ENCODE data around the gene KAZN.

DNA sequence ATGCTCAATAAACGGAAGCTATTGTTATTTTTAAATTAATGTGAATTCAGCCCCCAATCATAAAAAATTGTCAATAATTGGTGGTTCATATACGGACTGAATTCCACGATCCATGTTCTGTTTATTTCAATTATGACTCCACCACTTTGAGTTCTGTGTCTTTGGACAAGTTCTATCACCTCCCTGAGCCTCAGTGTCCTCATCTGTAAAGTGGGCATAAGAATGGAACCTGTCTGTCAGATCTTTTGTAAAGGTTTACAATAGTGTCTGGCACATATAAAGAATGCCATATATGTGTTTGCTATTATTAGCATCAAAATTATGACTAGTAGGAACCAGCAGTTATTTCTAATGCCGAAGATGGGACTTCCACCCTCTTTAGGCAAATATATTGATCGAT lies 183.3 kb downstream of the KAZN start:
- no peak for TF ChIP-seq CHD2 (IDR thresholded peaks at IDR 0.05; ENCODE audit: low read length, partially characterized antibody)
- TF ChIP-seq REST (IDR thresholded peaks at IDR 0.05; ENCODE audit: low read depth, low read length), result no peak
- TF ChIP-seq EP300 (IDR thresholded peaks at IDR 0.05; ENCODE audit: borderline replicate concordance in 1 of 2, low read depth in 1 of 2, low read length in 1 of 2), result no peak
- TF ChIP-seq, protein P1, sequence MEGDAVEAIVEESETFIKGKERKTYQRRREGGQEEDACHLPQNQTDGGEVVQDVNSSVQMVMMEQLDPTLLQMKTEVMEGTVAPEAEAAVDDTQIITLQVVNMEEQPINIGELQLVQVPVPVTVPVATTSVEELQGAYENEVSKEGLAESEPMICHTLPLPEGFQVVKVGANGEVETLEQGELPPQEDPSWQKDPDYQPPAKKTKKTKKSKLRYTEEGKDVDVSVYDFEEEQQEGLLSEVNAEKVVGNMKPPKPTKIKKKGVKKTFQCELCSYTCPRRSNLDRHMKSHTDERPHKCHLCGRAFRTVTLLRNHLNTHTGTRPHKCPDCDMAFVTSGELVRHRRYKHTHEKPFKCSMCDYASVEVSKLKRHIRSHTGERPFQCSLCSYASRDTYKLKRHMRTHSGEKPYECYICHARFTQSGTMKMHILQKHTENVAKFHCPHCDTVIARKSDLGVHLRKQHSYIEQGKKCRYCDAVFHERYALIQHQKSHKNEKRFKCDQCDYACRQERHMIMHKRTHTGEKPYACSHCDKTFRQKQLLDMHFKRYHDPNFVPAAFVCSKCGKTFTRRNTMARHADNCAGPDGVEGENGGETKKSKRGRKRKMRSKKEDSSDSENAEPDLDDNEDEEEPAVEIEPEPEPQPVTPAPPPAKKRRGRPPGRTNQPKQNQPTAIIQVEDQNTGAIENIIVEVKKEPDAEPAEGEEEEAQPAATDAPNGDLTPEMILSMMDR (IDR thresholded peaks at IDR 0.05), result no peak
- no peak for TF ChIP-seq TAF1 (IDR thresholded peaks at IDR 0.05; ENCODE audit: borderline replicate concordance, low read depth, low read length)
- TF ChIP-seq YY1 (IDR thresholded peaks at IDR 0.05; ENCODE audit: low read depth), result no peak
- TF ChIP-seq JUND (IDR thresholded peaks at IDR 0.05), result no peak
- no peak for TF ChIP-seq MAX (IDR thresholded peaks at IDR 0.05; ENCODE audit: low read depth)
